NCI-H510A treated with DMSO at 0.1 percent for 48 hours (cell line): ENCODE results near the gene PTPRE.
"Not testable (repeated sequence)": the region's sequence is repeated elsewhere in the genome, so short reads cannot be mapped to it uniquely, and the experiment has no call there.

Experiments used
- DNase-seq: peaks from one replicate; lab custom pipeline; 2025; lab: John Stamatoyannopoulos, UW

Gene PTPRE

DNA sequence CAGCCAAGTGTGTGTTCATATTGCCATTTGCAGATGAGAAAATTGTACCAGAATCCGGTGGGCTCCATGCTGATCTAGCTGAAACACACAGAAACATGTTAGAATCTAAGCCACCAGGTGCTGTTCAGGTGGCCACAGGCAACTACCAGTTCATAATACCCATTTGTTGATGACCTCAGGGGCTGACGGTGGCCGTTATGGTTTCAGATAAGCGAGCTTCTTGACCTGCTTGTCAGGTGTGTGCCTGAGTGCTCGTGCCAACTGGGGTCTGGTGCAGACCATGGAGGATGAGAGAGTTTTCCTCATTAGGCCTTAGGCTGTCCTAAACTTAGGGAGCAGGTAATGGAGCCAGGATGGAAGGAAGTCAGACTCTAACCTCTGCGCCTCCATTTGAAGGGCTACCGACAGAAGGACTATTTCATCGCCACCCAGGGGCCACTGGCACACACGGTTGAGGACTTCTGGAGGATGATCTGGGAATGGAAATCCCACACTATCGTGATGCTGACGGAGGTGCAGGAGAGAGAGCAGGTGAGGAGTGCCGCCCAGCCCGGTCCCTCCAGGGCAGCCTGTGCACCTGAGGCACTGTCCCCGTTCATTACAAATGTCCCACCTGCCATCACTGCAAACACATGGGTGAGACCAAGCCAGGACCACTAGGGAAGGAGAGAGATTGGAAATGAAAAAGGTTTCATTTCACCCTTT lies 166.2 kb downstream of the PTPRE start:
- DNase-seq: no peak

DNA sequence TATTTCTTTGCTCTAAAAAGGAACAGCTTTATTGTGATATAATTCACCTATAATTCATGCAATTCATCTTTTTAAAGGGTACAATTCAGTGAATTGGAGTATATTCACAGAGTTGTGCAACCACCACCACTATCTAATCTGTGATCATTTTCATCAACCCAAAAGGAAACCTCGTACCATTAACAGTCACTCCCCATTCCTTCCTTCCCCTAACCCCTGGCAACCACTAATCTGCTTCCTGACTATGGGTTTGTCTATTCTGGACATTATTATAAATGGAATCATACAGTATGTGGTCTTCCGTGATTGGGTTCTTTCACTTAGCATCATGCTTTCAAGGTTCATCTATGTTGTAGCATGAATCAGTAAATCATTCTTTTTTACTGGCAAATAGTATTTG lies 167.0 kb downstream of the PTPRE start:
- DNase-seq: no peak

DNA sequence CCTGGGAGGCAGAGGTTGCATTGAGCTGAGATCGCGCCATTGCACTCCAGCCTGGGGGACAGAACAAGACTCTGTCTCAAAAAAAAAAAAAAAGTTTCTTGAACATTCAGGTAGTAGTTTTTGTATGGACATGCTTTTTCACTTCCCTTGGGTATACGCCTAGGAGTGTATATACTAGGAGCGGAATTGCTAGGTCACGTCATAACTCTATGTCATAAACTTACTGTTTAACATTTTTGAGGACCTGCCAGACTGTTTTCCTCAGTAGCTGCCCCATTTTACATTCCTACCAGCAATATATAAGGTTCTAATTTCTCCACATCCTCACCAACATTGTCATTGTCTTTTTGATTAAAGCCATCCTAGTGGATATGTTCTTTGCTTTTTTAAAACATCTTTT lies 167.7 kb downstream of the PTPRE start:
- no peak for DNase-seq

DNA sequence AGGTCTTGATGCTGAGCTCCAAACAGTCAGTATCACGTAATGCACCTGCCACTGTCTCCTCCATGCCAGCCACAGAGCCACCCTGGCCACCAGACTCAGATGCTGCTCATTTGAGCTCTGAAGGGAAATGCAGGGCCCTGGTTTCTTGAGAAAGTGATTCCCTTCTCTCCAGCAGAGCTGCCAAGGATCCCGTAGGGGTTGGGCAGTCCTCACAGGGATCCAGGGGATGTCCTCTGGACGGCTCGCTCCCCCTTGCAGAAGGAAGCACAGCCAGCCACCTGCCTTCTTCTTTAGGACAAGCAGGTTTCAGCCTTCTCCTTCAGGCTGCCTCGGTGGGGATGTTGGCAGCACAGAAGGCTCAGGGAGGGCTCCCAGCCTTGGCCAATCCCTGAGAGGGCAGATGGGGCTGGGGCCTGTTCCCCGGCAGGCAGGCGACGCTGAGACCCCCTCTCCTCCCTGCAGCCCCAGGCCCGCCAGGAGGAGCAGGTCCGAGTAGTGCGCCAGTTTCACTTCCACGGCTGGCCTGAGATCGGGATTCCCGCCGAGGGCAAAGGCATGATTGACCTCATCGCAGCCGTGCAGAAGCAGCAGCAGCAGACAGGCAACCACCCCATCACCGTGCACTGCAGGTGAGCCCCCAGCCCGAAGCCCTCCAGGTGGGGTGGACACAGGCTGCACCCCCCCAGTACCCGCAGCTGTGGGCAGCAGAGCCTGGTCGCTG lies 170.4 kb downstream of the PTPRE start:
- no peak for DNase-seq

DNA sequence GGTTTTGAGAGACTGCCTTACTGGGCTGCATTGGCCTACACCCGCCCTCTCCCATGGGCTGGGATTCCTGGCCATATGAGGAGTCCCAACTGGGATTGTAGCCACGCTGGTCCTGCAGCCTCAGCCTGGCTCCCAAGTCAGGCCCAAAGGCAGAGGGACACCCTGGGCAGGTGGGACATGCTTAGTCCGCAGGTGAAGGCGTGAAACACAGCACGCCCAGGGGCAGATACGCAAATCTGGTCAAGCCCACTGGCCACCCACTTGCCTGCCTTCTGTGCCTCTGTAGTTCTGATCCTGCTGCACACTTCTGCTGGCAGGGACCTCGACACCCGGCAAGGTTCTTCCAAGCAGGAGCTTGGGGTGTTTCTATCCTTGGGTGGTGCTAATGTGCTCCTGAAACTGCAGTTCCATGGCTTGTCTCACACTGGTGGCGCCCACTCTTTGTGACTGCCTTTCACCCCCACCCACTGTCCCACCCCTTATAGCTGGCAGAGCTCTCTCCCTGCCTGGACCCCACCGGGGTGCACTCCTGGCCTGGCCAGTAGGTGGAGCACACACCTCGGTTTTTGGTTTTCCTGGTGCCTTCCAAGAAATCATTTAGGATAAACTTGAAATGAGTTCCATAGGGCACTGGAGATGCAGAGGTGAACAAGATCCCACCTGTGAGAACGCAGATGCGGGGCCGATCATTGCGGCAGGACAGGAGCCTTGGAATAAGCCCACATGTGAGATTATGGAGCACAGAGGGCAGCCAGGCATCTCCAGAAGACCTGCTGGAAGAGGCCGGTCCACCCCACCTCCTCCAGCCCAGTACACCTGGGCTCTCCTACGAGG lies 171.4 kb downstream of the PTPRE start:
- DNase-seq: no peak

DNA sequence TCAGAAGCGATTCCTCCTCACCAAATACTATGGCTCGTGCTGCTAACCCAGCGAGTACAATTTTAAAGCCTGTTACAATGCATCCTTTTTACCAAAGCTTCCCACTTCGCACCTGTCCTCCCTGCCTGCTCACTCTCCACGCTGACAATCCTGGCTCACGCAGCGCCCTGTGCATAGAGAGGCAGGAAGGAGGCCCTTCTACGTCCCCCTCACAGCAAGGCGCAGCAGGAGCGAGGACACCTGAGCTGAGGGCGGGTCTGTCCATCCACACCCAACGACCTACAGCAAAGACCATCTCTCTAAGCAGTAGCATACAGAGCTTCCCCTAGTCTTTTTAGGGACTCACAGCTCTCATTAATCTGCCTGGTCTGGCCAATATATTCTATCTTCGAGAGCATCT lies 173.3 kb downstream of the PTPRE start:
- DNase-seq: no peak

DNA sequence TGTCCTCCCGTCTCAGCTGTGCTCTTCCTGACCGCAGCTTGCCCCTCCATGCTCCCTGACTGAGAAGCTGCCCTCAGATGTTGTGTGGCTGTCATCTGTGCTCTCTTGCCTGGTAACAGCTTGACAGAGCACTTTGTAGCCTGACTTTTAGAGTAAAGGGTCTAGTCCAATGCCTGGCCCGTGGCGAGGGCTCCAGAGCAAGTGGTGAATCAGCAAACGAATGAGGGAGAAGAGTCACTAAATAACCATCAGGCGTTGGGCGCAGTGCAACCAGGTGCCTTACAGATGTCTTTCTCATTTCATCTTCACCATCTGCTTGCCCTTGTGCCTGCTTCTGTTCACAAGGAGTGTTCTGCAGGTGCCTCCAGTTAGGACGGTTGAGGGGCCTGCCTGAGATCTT lies 173.7 kb downstream of the PTPRE start:
- DNase-seq: no peak

DNA sequence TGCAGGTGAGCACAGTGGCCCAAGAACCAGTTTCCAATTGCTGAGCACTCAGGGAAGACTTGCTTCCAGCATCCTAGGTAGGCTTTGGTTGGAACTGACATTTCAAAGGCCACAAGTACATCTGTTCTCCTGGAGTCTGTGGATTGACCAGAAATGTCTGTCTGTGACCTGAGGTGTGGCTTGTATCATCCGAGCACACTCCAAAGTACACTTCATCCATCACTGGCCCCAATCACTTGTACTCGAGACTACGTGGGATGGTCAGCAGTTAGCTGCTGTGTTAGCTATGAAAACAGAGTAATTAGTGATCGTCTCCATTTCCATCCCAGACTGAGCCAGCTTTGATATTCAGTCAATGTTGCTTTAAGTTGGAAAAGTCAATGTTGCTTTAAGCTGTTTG lies 174.3 kb downstream of the PTPRE start:
- no peak for DNase-seq

DNA sequence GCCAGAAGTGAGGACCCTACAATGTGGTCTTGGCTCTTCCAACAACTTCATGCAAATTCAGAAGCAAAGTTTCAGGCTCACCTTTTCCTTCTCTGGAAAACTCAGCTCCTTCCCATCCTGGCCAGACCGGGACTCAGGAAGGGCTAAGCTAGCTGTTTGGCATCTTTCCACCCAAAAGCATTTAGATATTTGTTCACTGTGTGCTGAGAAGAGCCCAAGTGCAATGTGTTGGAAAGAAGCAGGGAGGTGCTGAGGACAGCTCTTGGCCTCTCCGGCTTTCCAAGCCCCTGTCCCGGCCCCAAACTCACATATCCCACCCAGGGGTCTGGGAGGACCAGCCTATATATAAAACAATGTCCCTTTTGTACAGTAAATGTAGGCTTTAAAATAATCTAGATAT lies 174.8 kb downstream of the PTPRE start:
- DNase-seq: no peak

DNA sequence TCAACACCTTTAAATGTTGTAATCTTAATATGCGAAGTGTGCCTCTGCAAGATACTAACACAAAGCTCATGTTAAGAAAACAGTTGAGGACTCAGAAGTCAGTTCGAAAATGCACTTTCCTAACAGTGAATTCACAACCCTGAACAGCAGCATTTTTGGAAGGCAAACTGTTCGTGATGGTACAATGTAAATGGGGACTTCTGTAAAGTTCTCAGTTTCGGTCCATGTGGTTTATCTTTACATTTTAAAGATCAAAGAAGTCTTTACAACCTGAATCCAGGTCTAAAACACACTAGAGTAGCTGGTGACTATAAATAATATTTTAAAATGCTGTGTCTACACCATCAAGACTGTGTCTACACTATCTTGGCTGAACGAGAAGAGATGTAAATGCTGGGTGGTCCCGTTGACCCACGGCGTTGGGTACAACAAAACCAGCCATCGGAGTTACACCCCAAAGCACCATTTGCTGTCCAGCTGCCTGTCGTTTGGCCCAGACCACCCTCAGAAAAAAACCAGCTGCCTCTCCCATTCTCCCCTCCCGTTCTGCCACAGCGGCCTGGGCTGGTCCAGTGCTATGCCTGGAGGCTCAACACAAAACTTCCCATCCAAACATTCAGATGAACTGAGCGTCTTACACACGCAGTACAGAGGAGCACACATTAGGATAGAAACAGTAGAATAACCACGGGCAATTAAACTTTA lies 176.4 kb downstream of the PTPRE start:
- no peak for DNase-seq

DNA sequence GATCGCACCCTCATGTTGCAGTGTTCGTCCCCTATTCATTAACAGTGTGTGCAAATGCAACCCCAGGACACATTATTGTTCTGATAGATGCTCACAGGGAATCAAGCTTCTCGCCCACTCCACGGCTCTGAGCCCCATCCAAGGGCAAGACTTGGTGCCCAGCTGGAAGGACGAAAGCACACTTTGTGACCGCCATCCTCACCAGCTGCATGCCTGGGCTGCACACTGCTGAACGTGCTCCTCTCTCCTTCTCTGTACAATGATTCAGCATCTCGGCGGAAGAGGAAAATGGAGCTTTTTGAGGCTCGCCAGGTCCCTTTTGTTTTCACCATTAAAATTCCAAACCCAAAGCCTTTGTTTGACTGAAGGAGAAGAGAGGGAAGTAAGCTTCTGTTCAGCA lies 177.5 kb downstream of the PTPRE start:
- no peak for DNase-seq

DNA sequence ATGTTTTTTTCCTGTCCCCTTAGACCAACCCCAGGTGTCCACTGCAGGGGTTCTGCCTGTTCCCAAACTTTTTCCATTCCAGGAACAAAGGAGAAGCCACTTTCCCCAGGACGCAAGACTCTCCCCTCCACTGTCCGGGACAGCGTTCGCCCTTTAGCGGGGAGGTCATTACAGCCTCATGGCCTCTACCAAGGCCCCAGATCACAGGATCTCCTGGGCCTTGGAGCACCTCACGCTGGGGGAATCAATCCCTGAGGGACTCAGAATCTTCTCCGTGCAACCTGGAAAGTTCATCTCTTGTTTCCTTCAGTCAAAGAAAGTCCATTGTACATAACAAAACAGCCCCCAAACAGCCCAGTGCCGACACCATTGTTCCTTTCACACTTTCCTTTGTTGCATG lies 178.1 kb downstream of the PTPRE start:
- DNase-seq: no peak

DNA sequence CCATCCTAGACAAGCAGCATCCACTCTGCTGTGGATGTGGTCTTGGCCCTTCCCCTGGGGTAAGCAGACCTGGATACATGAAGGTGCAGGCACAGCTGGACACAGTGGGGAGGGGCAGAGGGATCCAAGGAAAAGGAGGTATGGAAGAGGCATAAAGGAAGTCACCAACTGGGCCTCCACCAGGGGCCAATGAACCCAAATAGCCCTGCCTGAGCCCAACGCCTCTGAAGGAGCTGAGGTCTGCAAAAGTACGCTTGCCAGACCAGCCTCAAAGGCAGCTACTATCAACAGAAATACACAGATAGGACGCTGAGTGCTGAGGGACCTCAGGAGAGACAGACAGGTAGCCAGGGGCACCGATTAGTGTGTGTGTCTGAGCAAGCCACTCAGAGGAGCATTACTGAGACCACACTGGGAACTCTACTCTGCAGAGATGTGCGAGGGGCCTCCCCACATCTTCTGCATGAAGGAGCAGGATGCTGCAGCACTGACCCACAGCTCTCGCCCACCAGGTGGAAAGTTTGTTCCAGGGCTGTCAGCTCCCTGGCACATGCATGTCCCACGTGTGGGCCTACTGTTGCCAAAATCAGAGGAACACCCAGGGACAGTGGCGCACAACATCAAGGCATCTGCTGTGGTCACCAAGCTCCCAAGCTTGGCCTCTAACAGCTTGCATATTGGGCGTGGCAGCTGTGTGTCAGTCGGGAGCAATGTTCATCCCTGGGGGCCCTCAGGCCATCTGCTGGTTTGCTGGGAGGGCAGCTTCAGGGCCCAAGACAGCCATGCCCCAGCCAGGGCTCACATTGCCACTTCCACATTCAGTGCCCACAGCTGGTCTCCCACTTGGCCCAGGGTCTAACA lies 179.3 kb downstream of the PTPRE start:
- DNase-seq: no peak

DNA sequence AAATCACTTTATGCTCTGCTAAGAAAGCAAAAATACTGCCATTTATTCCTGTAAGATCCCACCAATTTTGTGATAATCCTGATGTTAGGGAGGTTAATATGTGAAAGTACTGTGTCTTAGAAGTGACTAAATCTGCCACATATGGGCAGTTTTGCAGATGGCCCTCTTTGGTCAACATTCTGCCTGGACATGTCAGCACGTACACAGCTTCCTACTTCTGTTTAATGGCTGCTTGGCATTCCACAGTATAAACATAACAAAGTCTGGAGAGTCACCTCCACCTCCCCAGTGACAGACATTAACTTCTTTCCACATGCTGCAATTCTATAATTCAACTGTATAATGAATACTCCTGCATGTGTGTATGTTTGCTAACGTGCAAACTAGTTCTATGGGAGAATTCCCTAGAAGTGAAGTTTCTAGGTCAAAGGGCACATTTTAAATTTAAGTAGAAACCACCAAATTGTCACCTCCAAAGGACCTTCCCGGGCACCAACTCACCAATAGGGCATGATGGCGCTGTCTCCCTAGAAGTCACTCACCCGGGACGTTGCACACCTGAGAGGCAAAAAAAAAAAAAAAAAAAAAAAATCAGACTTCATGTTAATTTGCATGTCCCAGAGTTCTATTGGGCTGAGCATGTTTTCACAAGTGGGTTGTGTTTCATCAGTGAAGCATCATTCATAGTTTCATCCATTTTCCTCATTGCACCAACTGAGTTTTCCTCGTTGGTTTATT lies 180.4 kb downstream of the PTPRE start:
- no peak for DNase-seq

DNA sequence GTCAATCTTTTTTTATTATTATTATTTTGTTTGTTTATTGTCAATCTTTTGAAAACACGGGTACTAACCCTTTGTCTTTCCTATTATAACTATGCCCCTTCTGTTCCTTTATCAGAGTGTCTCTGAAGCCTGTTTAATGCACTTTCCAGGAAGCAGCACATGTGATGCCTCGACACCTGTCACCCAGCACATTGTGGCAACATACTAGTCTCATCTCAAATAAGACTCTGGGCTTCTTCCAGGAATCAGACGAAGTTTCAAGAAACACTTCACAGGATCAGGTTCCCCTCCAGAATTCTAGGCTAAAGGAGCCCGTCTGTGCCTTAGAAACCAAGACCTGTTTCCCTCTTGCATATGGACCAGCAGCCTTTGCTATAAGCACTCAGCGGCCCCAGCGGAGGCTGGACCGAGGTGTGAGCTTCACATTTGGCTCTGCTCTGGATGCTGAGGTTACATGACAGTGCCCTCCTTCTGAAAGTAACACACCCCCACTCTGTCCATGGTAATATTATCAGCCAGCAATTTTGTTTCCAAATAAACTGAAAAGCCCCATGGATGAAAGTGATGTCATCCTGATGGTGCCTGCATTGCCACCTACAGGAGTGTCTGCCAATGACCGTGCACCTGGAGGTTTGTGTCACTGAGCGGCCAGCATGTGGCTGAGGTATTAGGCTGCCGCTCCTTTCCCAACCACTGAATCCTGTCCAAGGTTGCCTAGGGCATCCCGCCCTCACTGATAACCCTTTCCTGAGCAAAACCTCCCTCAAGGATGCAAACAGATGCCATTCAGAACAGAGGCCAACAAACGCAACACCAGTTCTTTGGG lies 181.2 kb downstream of the PTPRE start:
- no peak for DNase-seq

DNA sequence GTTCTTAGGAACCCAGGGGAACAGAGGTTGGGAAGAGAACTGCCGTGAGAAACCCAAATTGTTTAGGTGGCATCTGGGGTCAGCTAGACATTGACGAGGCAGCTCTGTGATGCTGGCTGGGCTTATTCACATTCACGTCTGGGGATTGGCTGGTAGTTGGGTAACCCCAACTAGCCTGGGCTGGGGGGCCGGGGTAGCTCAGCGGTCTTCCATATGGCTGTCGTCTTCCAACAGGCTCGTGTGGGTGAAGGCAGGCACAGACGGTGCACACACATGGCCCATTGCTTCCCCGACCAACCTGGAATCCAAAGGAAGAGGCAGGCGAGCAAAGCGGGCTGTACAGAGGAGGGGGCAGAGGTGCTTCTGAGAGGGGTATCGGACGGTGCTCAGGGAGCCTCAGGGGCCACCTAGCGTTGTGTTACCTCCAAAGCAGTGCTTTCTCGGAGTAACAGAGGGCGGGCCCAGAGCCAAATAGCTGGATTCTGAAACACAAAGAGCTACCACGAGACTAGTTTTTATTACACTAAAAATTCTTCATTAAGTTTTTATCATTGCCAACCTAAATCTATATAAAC lies 184.8 kb downstream of the PTPRE start:
- DNase-seq: no peak

DNA sequence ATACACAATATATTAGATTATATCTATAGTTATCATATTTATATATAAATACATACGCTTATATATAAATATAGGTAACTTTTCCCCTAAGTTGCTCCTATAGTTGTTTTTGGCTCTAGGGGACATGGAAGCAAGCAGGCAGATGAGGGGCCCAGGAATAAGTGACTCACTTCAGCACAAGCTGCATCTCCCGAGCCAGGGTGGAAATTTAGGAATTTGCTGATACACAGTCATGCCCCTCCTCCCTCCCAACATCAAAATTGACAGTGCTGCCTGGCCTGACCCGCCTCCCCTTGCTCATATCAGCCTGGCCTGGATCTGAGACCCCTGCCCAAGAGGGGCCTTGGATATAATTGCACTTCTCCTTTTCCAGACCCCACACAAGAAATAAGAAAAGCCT lies 185.6 kb downstream of the PTPRE start:
- no peak for DNase-seq

DNA sequence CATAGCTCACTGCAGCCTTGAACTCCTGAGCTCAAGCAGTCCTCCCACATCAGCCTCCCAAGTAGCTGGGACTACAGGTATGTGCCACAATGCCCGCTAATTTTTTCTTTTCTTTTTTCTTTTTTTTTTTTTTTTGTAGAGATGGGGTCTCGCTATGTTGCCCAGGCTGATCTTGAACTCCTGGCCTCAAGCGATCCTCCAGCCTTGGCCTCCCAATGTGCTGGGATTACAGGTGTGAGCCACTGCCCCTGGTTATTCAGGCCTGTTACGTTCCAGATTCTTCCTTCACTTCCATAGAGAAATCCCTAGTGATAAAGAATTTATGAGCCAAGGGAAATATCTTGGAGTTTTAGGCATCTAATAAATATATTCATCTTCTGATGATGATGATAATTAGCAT lies 187.7 kb downstream of the PTPRE start:
- not testable (repeated sequence) for DNase-seq

DNA sequence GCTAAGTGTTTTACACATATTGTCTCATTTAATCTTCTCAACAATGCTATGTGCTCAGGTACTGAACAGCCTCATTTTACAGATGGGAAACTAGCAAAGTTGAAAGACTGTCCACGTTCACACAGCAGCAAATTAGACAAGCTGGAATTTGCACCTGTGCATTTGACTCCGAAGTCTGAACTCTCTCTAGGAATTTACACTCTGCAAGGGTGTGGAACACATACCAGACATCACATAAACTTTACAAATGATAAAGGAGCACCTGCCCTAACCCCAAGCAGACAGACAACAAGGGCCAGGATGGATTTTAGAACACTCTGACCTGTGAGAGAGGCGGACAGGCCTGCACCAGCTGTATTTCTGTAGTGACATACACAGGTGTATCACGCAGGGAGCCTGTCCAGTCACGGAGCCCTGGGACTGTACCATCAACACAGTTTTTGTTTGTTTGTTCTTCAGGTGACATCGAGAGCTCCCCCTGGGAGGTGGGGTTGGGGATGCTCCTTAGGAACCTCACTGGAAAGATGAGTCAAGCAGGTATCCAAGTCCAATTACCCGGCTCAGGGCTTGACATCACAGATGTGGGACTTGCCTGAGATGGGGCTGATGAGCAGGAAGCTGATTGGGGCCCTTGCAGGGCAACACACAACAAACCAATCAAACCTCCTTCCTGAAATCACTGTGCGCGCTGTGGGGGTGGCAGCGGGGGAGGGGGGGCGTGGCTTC lies 188.3 kb downstream of the PTPRE start:
- DNase-seq: no peak
